Mucosa of stomach (tissue), 1 donor: ENCODE data around the gene KREMEN2.
"Not testable (repeated sequence)": the region's sequence is repeated elsewhere in the genome, so short reads cannot be mapped to it uniquely, and the experiment has no call there.

Experiments
- H3K27me3 ChIP-seq: one replicate; pipeline ENCODE4 v1.7.0; 2013; ENCODE audit warnings: mild to moderate bottlenecking, low read length; ENCODE audit not compliant: control insufficient read depth, insufficient read depth
- H3K36me3 ChIP-seq: one replicate; pipeline ENCODE4 v1.7.0; 2013; ENCODE audit warnings: low read length; ENCODE audit not compliant: control insufficient read depth, insufficient read depth
- H3K4me1 ChIP-seq: one replicate; pipeline ENCODE4 v1.7.0; 2013; ENCODE audit warnings: mild to moderate bottlenecking, low read length; ENCODE audit not compliant: control insufficient read depth, insufficient read depth
- H3K4me3 ChIP-seq: one replicate; pipeline ENCODE4 v1.7.0; 2013; ENCODE audit warnings: low read length
- H3K9ac ChIP-seq: one replicate; pipeline ENCODE4 v1.7.0; 2013; ENCODE audit warnings: mild to moderate bottlenecking, low read length, moderate library complexity
- H3K9me3 ChIP-seq: one replicate; pipeline ENCODE4 v1.7.0; 2013; ENCODE audit warnings: mild to moderate bottlenecking, low read length, moderate library complexity; ENCODE audit not compliant: control insufficient read depth
- donor health status: Pancreatic carcinoma.

KREMEN2 gene, protein sequence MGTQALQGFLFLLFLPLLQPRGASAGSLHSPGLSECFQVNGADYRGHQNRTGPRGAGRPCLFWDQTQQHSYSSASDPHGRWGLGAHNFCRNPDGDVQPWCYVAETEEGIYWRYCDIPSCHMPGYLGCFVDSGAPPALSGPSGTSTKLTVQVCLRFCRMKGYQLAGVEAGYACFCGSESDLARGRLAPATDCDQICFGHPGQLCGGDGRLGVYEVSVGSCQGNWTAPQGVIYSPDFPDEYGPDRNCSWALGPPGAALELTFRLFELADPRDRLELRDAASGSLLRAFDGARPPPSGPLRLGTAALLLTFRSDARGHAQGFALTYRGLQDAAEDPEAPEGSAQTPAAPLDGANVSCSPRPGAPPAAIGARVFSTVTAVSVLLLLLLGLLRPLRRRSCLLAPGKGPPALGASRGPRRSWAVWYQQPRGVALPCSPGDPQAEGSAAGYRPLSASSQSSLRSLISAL

DNA sequence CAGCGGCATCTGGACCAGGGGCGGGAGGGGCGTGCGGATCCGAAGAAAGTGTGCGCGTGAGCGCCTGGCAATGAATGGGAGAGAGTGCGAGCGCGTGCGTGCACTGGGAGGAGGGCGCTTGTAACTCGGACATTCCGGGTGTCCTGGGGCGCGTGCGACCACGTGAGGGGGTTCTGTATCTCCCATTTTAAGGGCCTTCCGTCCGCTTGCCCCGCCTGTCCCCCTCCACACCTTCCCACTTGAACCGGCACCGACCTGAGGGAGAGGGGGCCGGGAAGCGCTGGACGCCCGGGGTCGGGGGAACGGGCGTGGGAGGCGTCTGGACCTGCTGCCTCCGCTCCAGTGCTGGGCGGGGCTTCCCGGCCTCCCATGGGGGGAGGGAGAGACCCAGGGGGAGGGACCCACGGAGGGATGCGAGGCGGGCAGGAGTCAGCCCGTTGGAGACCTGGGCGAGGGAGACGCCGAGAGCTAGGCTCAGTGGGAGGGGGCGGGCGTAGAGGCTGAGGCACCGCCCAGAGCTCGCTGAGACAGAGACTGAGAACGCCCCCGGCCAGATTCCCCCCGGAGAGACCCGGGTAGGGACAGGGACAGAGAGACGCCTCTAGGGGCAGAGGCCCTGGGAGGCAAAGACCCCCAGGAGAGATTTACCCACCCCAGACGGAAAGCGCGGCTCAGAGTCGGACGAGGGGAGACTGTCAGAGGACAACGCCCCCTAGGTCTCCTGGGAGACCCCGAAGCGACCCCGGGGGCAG is at the start of gene KREMEN2:
KREMEN2 (plus strand) TSS at position 553 of the 752 bp plus-strand sequence. CDS start 246 bp downstream, outside the sequence.
- peaks cover 37% of the 10 kb centered on the region for H3K4me1 ChIP-seq
- no peaks in the 10 kb centered on the region for H3K9me3 ChIP-seq
- H3K36me3 ChIP-seq = no peaks in the 10 kb centered on the region
- no peak within 1 kb of the TSS for H3K9ac ChIP-seq
- peaks cover 79% of the 10 kb centered on the region for H3K27me3 ChIP-seq
- H3K4me3 ChIP-seq = no peak within 1 kb of the TSS

DNA sequence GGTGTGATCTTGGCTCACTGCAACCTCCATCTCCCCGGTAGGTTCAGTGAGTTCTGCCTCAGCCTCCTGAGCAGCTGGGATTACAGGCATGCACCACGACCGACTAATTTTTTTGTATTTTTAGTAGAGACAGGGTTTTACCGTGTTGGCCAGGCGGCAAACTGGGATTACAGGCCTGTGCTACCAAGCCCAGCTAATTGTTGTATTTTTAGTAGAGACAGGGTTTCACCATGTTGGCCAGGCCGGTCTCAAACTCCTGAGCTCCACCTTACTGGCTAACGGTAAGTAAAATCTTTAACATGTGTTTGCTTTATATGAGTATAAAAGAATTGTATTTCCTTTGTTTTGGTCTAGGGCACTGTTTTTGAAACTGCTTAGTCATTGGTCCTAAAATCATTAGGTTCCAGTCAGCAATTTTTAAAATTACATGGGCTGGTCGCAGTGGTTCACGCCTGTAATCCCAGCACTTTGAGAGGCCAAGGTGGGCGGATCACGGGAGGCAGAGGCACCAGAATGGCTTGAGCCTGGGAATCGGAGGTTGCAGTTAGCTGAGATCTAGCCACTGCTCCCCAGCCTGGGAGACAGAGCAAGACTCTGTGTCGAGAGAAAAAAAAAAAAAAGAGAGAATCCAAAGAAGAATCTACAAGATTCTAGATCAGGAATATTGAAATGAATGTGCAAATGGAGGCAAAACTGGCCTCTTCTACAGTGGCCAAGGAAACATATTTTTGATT is 48.7 kb upstream of the KREMEN2 start:
- H3K27me3 ChIP-seq = no peaks in the 10 kb centered on the region
- no peak overlapping the region for H3K4me3 ChIP-seq
- H3K4me1 ChIP-seq = peaks cover 15% of the 10 kb centered on the region
- no peaks in the 10 kb centered on the region for H3K9me3 ChIP-seq
- H3K9ac ChIP-seq = no peak overlapping the region
- no peaks in the 10 kb centered on the region for H3K36me3 ChIP-seq

DNA sequence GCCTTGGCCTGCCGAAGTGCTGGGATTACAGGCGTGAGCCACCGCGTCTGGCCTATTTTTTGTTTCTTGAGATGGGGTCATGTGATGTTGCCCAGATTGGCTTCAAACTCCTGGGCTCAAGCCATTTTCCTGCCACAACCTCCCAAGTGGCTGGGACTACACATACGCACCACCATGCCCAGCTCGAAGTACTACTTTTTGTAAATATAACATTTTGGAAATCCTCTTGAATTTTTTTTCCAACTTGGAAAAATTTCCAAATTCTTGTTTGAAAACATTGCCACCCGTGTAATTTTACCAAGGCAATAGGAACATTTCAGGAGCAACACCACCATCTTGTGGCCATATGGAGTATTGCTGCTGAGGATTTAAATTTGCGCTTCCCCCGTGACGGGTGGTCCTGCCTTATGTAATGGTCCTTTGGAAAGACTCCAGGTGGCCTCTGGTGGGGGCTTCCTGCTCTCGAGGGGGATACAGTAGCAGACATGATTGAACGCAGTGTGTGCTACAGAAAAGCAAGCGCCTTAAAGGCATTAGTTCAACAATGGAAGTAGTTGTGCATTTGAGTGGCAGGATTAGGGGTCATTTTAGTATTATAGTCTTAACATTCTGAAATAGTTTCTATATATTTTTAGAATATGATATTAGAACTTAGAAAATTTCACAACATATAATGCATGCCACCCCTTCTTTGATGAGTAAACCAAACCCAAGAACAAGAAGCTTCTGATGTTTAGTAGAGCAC is 44.4 kb upstream of the KREMEN2 start:
- H3K4me3 ChIP-seq = no peak overlapping the region
- no peaks in the 10 kb centered on the region for H3K27me3 ChIP-seq
- H3K9ac ChIP-seq = no peak overlapping the region
- H3K4me1 ChIP-seq = no peaks in the 10 kb centered on the region
- no peaks in the 10 kb centered on the region for H3K9me3 ChIP-seq
- no peaks in the 10 kb centered on the region for H3K36me3 ChIP-seq

DNA sequence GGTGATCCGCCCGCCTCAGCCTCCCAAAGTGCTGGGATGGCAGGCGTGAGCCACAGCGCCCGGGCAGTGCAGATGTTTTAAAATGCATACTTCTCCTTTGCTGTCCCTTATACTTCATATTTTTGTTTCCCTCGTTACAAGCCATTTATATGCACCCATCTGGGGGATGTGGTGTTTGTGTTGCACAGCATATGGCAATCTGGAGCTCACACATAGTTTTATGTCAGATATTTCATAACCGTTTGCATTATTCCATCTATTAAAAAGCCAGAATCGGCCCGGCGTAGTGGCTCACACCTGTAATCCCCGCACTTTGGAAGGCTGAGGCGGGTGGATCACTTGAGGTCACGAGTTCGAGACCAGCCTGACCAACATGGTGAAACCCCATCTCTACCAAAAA is 40.6 kb upstream of the KREMEN2 start:
- H3K27me3 ChIP-seq = no peaks in the 10 kb centered on the region
- no peak overlapping the region for H3K9ac ChIP-seq
- H3K4me3 ChIP-seq = no peak overlapping the region
- peaks cover 9% of the 10 kb centered on the region for H3K4me1 ChIP-seq
- no peaks in the 10 kb centered on the region for H3K36me3 ChIP-seq
- H3K9me3 ChIP-seq = no peaks in the 10 kb centered on the region

DNA sequence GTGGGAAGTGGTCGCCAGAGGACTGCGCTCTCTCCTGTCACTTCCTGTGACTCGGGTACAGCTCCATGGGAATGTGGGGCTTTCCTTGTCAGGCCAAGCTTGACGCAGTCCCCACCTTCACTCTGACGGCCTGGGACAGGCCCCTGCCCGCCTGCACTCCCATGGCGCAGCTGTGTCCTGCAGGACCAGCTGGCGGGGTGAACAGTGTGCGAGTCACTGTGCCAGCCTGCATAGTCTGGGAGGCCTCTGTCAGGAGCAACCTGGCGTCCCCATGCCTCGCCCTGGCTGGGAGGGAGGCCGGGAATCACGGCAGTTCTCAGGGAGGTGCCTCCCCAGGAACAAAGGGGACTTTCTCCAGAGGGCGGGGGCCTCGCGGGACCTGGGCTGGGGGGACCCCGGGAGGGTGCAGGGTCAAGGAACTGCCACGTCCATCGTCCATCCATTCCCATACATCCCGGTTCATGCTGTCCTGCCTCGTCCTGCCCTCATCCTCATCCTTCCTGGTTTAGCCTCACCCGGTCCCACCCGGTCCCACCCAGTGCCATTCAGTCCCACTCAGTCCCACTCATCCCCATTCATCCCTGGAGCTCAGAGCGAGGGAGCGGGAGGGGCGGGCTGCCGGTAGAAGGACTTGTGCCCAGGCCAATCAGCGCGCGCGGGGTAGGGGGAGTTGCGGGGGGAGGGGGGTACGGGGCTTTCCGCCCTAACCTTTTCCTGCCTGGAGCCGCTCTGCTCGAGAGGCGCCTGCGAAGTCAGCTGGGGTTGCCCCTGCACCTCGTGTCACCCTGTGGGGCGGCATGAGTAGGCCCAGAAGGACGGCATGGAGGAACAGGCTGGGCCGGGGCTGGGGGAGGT is 38.9 kb upstream of the KREMEN2 start:
- H3K36me3 ChIP-seq = no peaks in the 10 kb centered on the region
- no peak overlapping the region for H3K4me3 ChIP-seq
- no peaks in the 10 kb centered on the region for H3K9me3 ChIP-seq
- H3K27me3 ChIP-seq = no peaks in the 10 kb centered on the region
- peaks cover 9% of the 10 kb centered on the region for H3K4me1 ChIP-seq
- no peak overlapping the region for H3K9ac ChIP-seq

DNA sequence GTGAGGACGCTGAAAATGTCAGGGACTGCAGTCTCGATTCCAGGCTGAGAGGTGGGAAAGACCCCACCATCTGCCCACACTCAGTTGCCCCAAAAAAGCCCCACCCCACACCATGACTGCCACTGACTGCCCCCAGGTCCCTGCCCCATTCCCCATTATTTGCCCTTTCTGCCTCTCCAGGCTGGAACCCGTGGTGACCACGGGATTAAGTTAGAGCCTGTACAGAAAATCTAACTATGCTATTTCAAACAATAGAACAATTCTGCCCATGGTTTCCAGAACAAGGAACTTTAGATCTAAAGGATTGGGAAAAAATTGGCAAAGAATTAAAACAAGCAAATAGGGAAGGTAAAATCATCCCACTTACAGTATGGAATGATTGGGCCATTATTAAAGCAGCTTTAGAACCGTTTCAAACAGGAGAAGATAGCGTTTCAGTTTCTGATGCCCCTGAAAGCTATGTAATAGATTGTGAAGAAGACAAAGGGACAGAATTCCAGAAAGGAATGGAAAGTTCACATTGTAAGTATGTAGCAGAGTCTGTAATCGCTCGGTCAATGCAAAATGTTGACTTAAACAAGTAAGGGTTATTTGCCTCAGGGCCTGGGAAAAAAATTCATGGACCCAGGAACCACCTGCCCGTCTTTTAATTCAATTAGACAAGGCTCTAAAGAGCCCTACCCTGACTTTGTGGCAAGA is 38.0 kb upstream of the KREMEN2 start:
- Histone ChIP-seq H3K9ac (no peak overlapping the region), H3K27me3 (no peaks in the 10 kb centered on the region), H3K4me1 (peaks cover 9% of the 10 kb centered on the region), H3K9me3 (no peaks in the 10 kb centered on the region), H3K4me3 (no peak overlapping the region), H3K36me3 (no peaks in the 10 kb centered on the region)

DNA sequence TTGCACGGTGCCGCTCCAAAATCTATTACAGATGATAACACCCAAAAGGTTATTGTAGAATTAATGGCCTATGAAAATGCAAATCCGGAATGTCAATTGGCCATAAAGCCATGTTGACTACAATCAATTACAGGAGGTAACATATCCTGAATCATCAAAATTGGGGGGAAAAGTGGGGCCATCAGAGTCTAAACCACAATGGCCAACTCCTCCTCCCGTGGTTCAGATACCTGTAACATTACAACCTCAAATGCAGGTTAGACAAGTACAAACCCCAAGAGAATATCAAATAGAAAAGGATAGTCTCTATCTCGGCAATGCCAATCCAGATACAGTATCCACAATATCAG is 37.5 kb upstream of the KREMEN2 start:
- peaks cover 9% of the 10 kb centered on the region for H3K4me1 ChIP-seq
- H3K9ac ChIP-seq = no peak overlapping the region
- H3K27me3 ChIP-seq = no peaks in the 10 kb centered on the region
- H3K9me3 ChIP-seq = no peaks in the 10 kb centered on the region
- H3K4me3 ChIP-seq = no peak overlapping the region
- H3K36me3 ChIP-seq = no peaks in the 10 kb centered on the region

DNA sequence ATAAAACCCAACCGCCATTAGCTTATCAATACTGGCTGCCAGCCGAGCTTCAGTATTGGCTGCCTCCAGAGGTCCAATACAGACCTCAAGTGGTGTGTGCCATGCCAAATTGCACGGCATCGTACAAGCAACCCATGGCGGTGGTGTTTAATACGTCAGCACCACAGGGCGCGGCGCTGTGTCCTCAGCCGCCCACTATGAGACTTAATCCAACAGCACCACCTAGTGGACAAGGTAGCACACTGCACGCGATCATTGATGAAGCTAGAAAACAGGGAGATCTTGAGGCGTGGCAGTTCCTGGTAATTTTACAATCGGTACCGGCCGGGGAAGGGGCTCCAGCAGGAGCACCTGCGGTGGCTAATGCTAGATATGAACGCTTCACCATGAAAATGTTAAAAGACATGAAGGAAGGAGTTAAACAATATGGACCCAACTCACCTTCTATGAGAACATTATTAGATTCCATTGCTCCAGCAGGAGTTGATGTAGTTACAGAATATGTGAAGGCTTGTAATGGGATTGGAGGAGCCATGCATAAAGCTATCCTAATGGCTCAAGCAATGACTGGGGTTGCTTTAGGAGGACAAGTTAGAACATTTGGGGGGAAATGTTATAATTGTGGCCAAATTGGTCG is 36.9 kb upstream of the KREMEN2 start:
- no peaks in the 10 kb centered on the region for H3K36me3 ChIP-seq
- no peaks in the 10 kb centered on the region for H3K9me3 ChIP-seq
- peaks cover 9% of the 10 kb centered on the region for H3K4me1 ChIP-seq
- H3K9ac ChIP-seq = no peak overlapping the region
- H3K27me3 ChIP-seq = no peaks in the 10 kb centered on the region
- no peak overlapping the region for H3K4me3 ChIP-seq

DNA sequence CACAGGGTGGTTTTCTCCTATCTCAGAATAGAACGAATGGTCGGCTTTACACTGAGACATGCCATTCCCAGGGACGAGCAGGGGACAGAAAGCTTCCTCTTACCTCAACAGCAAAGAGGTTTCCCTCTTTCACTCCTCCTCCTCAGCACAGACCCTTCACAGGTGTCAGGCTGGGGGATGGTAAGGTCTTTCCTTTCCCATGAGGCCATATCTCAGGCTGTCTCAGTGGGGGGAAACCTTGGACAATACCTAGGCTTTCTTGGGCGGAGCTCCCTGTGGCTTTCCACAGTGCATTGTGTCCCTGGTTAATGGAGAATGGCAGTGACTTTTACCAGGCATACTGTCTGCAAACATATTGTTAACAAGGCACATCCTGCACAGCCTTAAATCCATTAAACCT is 35.9 kb upstream of the KREMEN2 start:
- not testable (repeated sequence) for H3K36me3 ChIP-seq, H3K9me3 ChIP-seq, H3K9ac ChIP-seq, H3K27me3 ChIP-seq, H3K4me3 ChIP-seq, H3K4me1 ChIP-seq

DNA sequence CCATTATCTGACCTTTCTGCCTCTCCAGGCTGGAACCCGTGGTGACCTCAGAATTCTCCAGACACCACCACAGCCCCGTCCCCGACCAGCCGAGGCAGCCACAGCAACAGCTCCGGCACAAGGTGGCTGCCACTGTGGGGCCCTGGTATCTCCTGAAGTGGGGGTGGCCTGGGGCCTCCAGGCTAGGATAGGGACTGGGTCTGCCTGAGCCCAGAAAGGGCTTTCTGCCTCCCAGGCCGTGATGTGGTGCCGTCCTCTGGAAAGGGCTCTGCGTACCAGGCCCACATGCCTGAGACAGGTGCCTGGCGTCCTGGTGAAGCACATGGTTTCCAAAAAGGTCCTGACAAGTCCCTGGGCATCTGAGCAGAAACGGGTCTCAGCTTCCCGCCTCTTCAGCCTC is 35.3 kb upstream of the KREMEN2 start:
- Histone ChIP-seq H3K27me3 (no peaks in the 10 kb centered on the region), H3K9ac (no peak overlapping the region), H3K36me3 (no peaks in the 10 kb centered on the region)

More for the DNA sequence above, 35.3 kb upstream of the KREMEN2 start:
- Histone ChIP-seq H3K4me1 (peaks cover 9% of the 10 kb centered on the region), H3K9me3 (no peaks in the 10 kb centered on the region), H3K4me3 (no peak overlapping the region)
